Endothelial cell of umbilical vein (primary cell): ENCODE measurements around the gene PTPRK. TPM values are rescaled to one million over a fixed set of nuclear protein-coding genes. Genes with fewer than 3 reads are reported as not detected.

Source experiments
- BruUV-seq: library from RNA; stranded (reverse); fragments of 400-500 nt; replicated peaks from 2 replicates; lab custom pipeline; 2021; lab: Mats Ljungman, UMichigan
- CTCF ChIA-PET: fragments of 300-600, 350-600 bp; sonication (Branson Sonifier 250); formaldehyde crosslinking; loops from one replicate; lab custom pipeline; 2021; ENCODE audit warnings: antibody characterized with exemption, inconsistent platforms; lab: Charles Lee
- POLR2A ChIA-PET: fragments of 300-600, 350-600 bp; sonication (Branson Sonifier 250); formaldehyde crosslinking; loops from one replicate; lab custom pipeline; 2021; ENCODE audit warnings: antibody characterized with exemption, inconsistent platforms; lab: Charles Lee
- DNase-seq: peaks from one replicate; pipeline ENCODE4 v3.0.0-alpha.2; 2011; ENCODE audit warnings: low read depth, low spot score
- FAIRE-seq: peaks from 2 replicates; lab custom pipeline; 2011; peaks lifted over from hg19 to GRCh38; lab: Jason Lieb, UNC
- H2AFZ ChIP-seq: 2 replicates; pipeline ENCODE4 v1.6.0; 2012; ENCODE audit warnings: low read depth, low read length, control low read depth, inconsistent platforms
- H3K27ac ChIP-seq: 2 replicates; pipeline ENCODE4 v1.5.1; 2011; ENCODE audit warnings: low read depth, mild to moderate bottlenecking, control low read depth, low read length, moderate library complexity; ENCODE audit not compliant: insufficient read depth
- H3K27me3 ChIP-seq, 2 experiments: 2 replicates each; pipeline versions ENCODE4 v1.6.0 to v1.6.1; 2011; ENCODE audit warnings: low read length in 2 of 2, mixed read lengths in 1 of 2; ENCODE audit not compliant: control insufficient read depth in 2 of 2, insufficient read depth in 2 of 2
- H3K36me3 ChIP-seq, 2 experiments: 2 replicates in 1 of 2; 3 replicates in 1 of 2; pipeline ENCODE4 v1.5.1; 2011; ENCODE audit warnings: low read length in 2 of 2, mild to moderate bottlenecking in 1 of 2, moderate library complexity in 1 of 2; ENCODE audit not compliant: control insufficient read depth in 2 of 2, insufficient read depth in 2 of 2; ENCODE audit errors: extremely low read depth in 1 of 2
- H3K4me1 ChIP-seq: 3 replicates; pipeline ENCODE4 v1.5.1; 2011; ENCODE audit warnings: mild to moderate bottlenecking, low read length; ENCODE audit not compliant: control insufficient read depth, insufficient read depth; ENCODE audit errors: extremely low read depth
- H3K4me2 ChIP-seq: 2 replicates; pipeline ENCODE4 v1.6.1; 2011; ENCODE audit warnings: low read length, control low read depth, mixed read lengths; ENCODE audit not compliant: insufficient read depth
- H3K4me3 ChIP-seq, 3 experiments: fragments of 200-600 bp in 1 of 3; sonication (generic), shearing (Covaris generic) in 1 of 3; replicated peaks in 1 of 3; 2 replicates each; pipeline ENCODE4 v1.5.1; 2011 to 2016; ENCODE audit warnings: control low read depth in 3 of 3, low read length in 3 of 3, mild to moderate bottlenecking in 2 of 3, inconsistent platforms in 1 of 3, low read depth in 1 of 3, moderate library complexity in 1 of 3; ENCODE audit not compliant: insufficient read depth in 1 of 3
- H3K79me2 ChIP-seq: 2 replicates; pipeline ENCODE4 v1.6.0; 2012; ENCODE audit warnings: low read length, inconsistent platforms; ENCODE audit not compliant: control insufficient read depth, insufficient read depth
- H3K9ac ChIP-seq: replicated peaks from 2 replicates; pipeline ENCODE3; 2011; ENCODE audit warnings: low read length, control low read depth; ENCODE audit not compliant: insufficient read depth; ENCODE audit errors: extremely low read depth
- H3K9me1 ChIP-seq: replicated peaks from 3 replicates; pipeline ENCODE4 v1.6.0; 2011; ENCODE audit warnings: mild to moderate bottlenecking, low read length; ENCODE audit not compliant: control insufficient read depth, insufficient read depth; ENCODE audit errors: extremely low read depth
- H3K9me3 ChIP-seq: replicated peaks from 2 replicates; pipeline ENCODE4 v1.5.1; 2012; ENCODE audit warnings: low read length, inconsistent platforms; ENCODE audit not compliant: control insufficient read depth, insufficient read depth
- H4K20me1 ChIP-seq: replicated peaks from 2 replicates; pipeline ENCODE3; 2011; ENCODE audit warnings: mild to moderate bottlenecking, low read length; ENCODE audit not compliant: control insufficient read depth, insufficient read depth; ENCODE audit errors: extremely low read depth
- CTCF ChIP-seq, 2 donors: IDR thresholded peaks; 1 replicate in 1 of 2; 2 replicates in 1 of 2; pipeline ENCODE4 v1.5.1; 2011; ENCODE audit warnings: low read length in 2 of 2, mild to moderate bottlenecking in 2 of 2, moderate library complexity in 2 of 2, control low read depth in 1 of 2, inconsistent platforms in 1 of 2, low read depth in 1 of 2; ENCODE audit not compliant: insufficient read depth in 1 of 2; ENCODE audit errors: extremely low read depth in 1 of 2
- EZH2 ChIP-seq: IDR thresholded peaks from 2 replicates; pipeline ENCODE4 v1.6.1; 2012; ENCODE audit warnings: borderline replicate concordance, low read depth, mild to moderate bottlenecking, moderate library complexity, low read length, inconsistent platforms; ENCODE audit not compliant: severe bottlenecking
- FOS ChIP-seq: IDR thresholded peaks from 2 replicates; pipeline ENCODE4 v1.6.1; 2011; ENCODE audit warnings: mild to moderate bottlenecking, low read length, moderate library complexity, borderline replicate concordance; ENCODE audit not compliant: insufficient read depth
- GATA2 ChIP-seq: IDR thresholded peaks from 2 replicates; pipeline ENCODE4 v1.7.0; 2011; ENCODE audit warnings: low read depth, mild to moderate bottlenecking, moderate library complexity, mixed read lengths, low read length; ENCODE audit not compliant: insufficient read length, insufficient read depth
- JUN ChIP-seq: IDR thresholded peaks from 2 replicates; pipeline ENCODE4 v1.6.1; 2011; ENCODE audit warnings: borderline replicate concordance, low read depth; ENCODE audit not compliant: insufficient read length, insufficient read depth
- MYC ChIP-seq: IDR thresholded peaks from one replicate; pipeline ENCODE4 v1.6.1; 2011; ENCODE audit warnings: mild to moderate bottlenecking, low read depth, low read length
- POLR2A ChIP-seq: IDR thresholded peaks from 2 replicates; pipeline ENCODE4 v1.6.1; 2012; ENCODE audit warnings: low read depth, mild to moderate bottlenecking, control low read depth, low read length
- POLR2AphosphoS5 ChIP-seq: IDR thresholded peaks from 2 replicates; pipeline ENCODE4 v1.6.1; 2012; ENCODE audit warnings: low read depth, mild to moderate bottlenecking, control low read depth, low read length, moderate library complexity; ENCODE audit not compliant: insufficient read depth
- dilution Hi-C: fragments of 300-500 bp; cut with MboI; formaldehyde crosslinking; loops from one replicate; pipeline ENCODE4 v1.15.0; 2019; ENCODE audit warnings: low sequenced_read_pairs; ENCODE audit not compliant: extremely low pct_ligation_motif_present
- intact Hi-C: fragments of 100-400 bp; cut with micrococcal nuclease; formaldehyde crosslinking; loops from one replicate; pipeline ENCODE4 v1.10.0; 2022
- polyA plus RNA-seq, 4 experiments: library from polyadenylated mRNA; depleted of rRNA in 3 of 4; stranded (reverse) in 3 of 4; unstranded in 1 of 4; fragments of >200 nt; gene quantifications; 2 replicates each; pipeline versions ENCODE4 v1.2.1 to v1.2.3, GENCODE V29; 2011 to 2012; ENCODE audit warnings: missing spikeins in 1 of 4
- total RNA-seq: library from RNA; stranded (reverse); gene quantifications from 2 replicates; pipeline ENCODE4 v1.2.3, GENCODE V29; 2021
- TF ChIP-seq, protein P1 (sequence below): IDR thresholded peaks from 2 replicates; pipeline ENCODE4 v1.6.1; 2011; ENCODE audit not compliant: insufficient read depth, insufficient read length

The PTPRK gene
- total and polyA plus RNA-seq, 2 donors (not counting 3 experiments of a cell fraction or from before 2014, with no cell fraction given): 15.2 to 74.0 TPM

- no peak overlapping the region for H2AFZ ChIP-seq
- H3K27ac ChIP-seq: no peak overlapping the region
- no peak overlapping the region for H3K4me2 ChIP-seq
- H3K4me3 ChIP-seq: no peak overlapping the region
- dilution Hi-C loops: no loop called here
- POLR2A ChIA-PET: no interaction called here
- no peaks in the 10 kb centered on the region for H3K79me2 ChIP-seq
- no peak overlapping the region for H3K9ac ChIP-seq
- DNase-seq (no peak), FAIRE-seq (no peak)
- peaks cover 3% of the 10 kb centered on the region for H3K9me1 ChIP-seq
- peaks cover 5% of the 10 kb centered on the region for H3K4me1 ChIP-seq
- H3K27me3 ChIP-seq: no peaks in the 10 kb centered on the region
- CTCF ChIA-PET: interaction anchor here (0.8 to 1.6 kb wide), 3 partner anchors 9 to 670 kb away, joined by 3 to 8 read pairs (median 3); no protein-coding TSS in a partner anchor
- H4K20me1 ChIP-seq: no peaks in the 10 kb centered on the region
- intact Hi-C loops: loop anchor here (10.0 kb wide), 1 partner anchor 529 kb away; no protein-coding TSS in a partner anchor
- TF ChIP-seq JUN (no peak), EZH2 (no peak), POLR2AphosphoS5 (no peak), MYC (no peak), POLR2A (no peak), GATA2 (no peak)
- no peaks in the 10 kb centered on the region for H3K9me3 ChIP-seq
- H3K36me3 ChIP-seq: no peaks in the 10 kb centered on the region
- BruUV-seq: no TSS peak
Measured at GRCh38 chr6:128525406-128525805, 5.0 kb upstream of the PTPRK start.

DNA sequence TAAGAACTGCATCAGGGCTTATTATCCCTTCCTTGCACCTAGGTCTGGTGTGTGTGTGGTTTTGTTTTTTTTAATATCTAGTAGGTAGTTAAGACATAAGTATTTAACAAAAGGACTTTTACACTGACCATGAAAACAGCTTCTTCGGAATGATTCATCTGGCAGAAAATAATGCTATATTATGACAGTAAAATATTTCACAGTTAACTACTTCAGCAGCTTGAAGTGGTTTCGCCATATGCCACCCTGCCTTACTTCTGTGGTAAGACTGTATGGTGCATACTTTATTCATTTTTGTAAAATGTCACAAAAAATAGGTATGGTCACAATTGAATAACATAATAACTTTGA is 858 bp upstream of the PTPRK start:
- H3K9ac ChIP-seq: peak overlapping the region; percentile 99
- peaks cover 41% of the 10 kb centered on the region for H3K79me2 ChIP-seq
- peaks cover 4% of the 10 kb centered on the region for H4K20me1 ChIP-seq
- intact Hi-C loops: loop anchor here (2.0 to 10.0 kb wide), 2 partner anchors 280 to 534 kb away; no protein-coding TSS in a partner anchor
- H3K4me3 ChIP-seq: peak overlapping the region; percentile 77 to 99 (median 98)
- no peaks in the 10 kb centered on the region for H3K36me3 ChIP-seq
- peaks cover 30% of the 10 kb centered on the region for H3K4me1 ChIP-seq
- ChIA-PET CTCF (interaction anchor here (0.8 to 3.2 kb wide), 13 partner anchors 17 to 849 kb away, joined by 3 to 42 read pairs (median 4); no protein-coding TSS in a partner anchor), POLR2A (interaction anchor here (1.4 to 1.9 kb wide), 3 partner anchors 13 to 135 kb away, joined by 3 to 8 read pairs (median 5); no protein-coding TSS in a partner anchor)
- H3K4me2 ChIP-seq: peak overlapping the region; percentile 96
- no TSS peak for BruUV-seq
- peak overlapping the region; percentile 98 for H3K27ac ChIP-seq
- dilution Hi-C loops: no loop called here
- TF ChIP-seq FOS (no peak), CTCF (IDR thresholded peaks at IDR 0.05; ENCODE audit: extremely low read depth in 1 of 2, insufficient read depth in 1 of 2, low read depth in 1 of 2, low read length in 2 of 2) (no peak), JUN (no peak), MYC (no peak), EZH2 (no peak), POLR2A (no peak), GATA2 (no peak), POLR2AphosphoS5 (no peak)
- TF ChIP-seq, protein P1, sequence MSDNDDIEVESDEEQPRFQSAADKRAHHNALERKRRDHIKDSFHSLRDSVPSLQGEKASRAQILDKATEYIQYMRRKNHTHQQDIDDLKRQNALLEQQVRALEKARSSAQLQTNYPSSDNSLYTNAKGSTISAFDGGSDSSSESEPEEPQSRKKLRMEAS: no peak
- peak overlapping the region; percentile 78 for H2AFZ ChIP-seq
- no peaks in the 10 kb centered on the region for H3K27me3 ChIP-seq
- no peaks in the 10 kb centered on the region for H3K9me3 ChIP-seq
- no peaks in the 10 kb centered on the region for H3K9me1 ChIP-seq
- FAIRE-seq: no peak
- DNase-seq: no peak
